IPS DF 6.9 (cell line): ENCODE data around the gene PDCD1.

Experiments used
- DNase-seq: peaks from one replicate; pipeline ENCODE4 v3.0.0-alpha.2; 2013; ENCODE audit warnings: low read depth, low spot score
- H3K27ac ChIP-seq: one replicate; pipeline ENCODE4 v1.5.1; 2013; ENCODE audit warnings: low read length, control low read depth
- H3K27me3 ChIP-seq: 2 replicates; pipeline ENCODE4 v1.6.1; 2013; ENCODE audit warnings: mild to moderate bottlenecking, low read length; ENCODE audit not compliant: control insufficient read depth, insufficient read depth
- H3K36me3 ChIP-seq: 2 replicates; pipeline ENCODE4 v1.6.1; 2013; ENCODE audit warnings: low read length; ENCODE audit not compliant: control insufficient read depth, insufficient read depth
- H3K4me1 ChIP-seq: 2 replicates; pipeline ENCODE4 v1.6.1; 2013; ENCODE audit warnings: low read length; ENCODE audit not compliant: control insufficient read depth, insufficient read depth
- H3K4me3 ChIP-seq: 2 replicates; pipeline ENCODE4 v1.5.1; 2013; ENCODE audit warnings: mild to moderate bottlenecking, low read length
- H3K9me3 ChIP-seq: 2 replicates; pipeline ENCODE4 v1.6.1; 2013; ENCODE audit warnings: low read length, inconsistent platforms; ENCODE audit not compliant: control insufficient read depth, insufficient read depth
- WGBS: extraction: QIAGEN DNeasy Blood & Tissue Kit; methylation state at CpG from one replicate; pipeline ENCODE4 v1.1.7; 2013; ENCODE audit warnings: mixed read lengths, missing lambda C conversion rate; ENCODE audit not compliant: insufficient read length, insufficient coverage; 5-methylcytosine and 5-hydroxymethylcytosine counted together

The PDCD1 gene

DNA sequence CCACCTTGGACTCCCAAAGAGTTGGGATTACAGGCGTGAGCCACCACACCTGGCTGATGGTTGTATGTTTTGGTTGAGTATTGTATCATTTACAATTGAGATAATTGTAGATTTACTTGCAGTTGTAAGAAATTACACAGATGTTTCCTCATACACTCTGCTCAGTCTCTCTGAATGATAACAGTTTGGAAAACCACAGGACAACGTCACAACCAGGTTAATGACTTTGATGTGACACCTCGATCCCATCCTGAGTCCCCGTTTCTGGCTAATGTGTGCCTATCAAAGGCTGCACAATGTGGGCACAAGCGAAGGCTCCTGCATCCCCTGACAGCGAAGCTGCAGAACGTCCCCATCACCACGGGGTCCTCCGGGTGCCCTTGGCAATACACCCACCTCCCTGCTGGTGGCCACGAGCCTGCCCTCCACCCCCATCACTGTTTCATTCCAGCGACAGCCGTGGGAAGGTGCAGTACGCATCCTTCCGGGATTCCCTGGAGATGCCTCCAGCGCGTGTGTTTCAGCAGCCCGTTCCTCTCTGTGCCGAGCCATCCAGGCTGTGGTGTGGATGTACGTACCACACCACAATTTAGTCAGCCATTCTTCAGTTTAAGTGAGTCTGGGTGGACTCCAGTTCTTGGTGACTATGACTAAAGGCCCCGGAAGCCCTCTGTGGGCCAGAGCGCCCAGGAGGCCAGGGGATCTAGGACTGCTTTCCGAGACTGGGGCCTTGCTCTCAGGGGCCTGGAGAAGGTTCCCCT lies 4.3 kb upstream of the PDCD1 start:
- no peak for DNase-seq
- H3K4me1 ChIP-seq: peaks cover 14% of the 10 kb centered on the region
- no peaks in the 10 kb centered on the region for H3K9me3 ChIP-seq
- no peaks in the 10 kb centered on the region for H3K27me3 ChIP-seq
- no peak overlapping the region for H3K4me3 ChIP-seq
- no peak overlapping the region for H3K27ac ChIP-seq
- 0 out of 2 replicates have a peak, but pooled peaks cover 3% of the 10 kb centered on the region for H3K36me3 ChIP-seq
- WGBS: no CpG with 5 or more reads among the region's 22 CpGs

DNA sequence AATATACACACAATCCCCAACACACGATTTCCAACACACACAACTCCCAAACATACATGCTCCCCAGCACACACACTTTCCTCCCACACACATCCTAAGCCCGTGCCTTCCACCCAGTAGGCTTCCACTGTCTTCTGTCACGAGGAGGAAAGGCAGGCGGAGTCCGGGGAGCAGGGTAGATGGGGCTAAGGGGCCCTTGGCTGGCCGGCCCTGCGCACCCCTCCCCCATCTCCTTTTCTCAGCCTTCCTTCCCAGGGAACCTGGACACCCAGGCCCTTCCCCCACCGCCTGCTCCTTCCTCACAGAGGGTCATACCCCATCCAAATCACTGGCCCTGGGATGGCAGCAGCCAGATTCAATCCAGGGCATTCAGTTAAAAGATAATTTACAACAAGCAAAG lies 3.4 kb upstream of the PDCD1 start:
- Histone ChIP-seq H3K4me3 (no peak overlapping the region), H3K27me3 (no peaks in the 10 kb centered on the region), H3K36me3 (0 out of 2 replicates have a peak, but pooled peaks cover 3% of the 10 kb centered on the region), H3K27ac (no peak overlapping the region), H3K9me3 (no peaks in the 10 kb centered on the region), H3K4me1 (peaks cover 14% of the 10 kb centered on the region)
- no peak for DNase-seq
- WGBS: 100% methylated on average over 2 of the region's 8 CpGs

DNA sequence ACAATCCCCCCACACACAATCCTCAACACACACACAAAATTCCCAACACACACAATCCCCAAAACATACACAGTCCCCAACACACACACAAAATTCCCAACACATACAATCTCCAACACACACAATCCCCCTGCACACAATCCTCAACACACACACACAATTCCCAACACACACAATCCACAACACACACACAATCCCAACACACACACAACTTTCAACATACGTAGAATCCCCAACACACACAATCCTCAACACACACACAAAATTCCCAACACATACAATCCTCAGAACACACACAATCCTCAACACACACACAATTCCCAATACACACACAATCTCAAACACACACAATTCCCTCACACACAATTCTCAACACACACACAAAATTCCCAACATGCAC lies 2.6 kb upstream of the PDCD1 start:
- Histone ChIP-seq H3K4me3 (no peak overlapping the region), H3K9me3 (no peaks in the 10 kb centered on the region), H3K36me3 (0 out of 2 replicates have a peak, but pooled peaks cover 3% of the 10 kb centered on the region), H3K27ac (no peak overlapping the region), H3K4me1 (peaks cover 12% of the 10 kb centered on the region), H3K27me3 (no peaks in the 10 kb centered on the region)
- DNase-seq: no peak
- 100% methylated on average over 1 of the region's 1 CpG for WGBS

DNA sequence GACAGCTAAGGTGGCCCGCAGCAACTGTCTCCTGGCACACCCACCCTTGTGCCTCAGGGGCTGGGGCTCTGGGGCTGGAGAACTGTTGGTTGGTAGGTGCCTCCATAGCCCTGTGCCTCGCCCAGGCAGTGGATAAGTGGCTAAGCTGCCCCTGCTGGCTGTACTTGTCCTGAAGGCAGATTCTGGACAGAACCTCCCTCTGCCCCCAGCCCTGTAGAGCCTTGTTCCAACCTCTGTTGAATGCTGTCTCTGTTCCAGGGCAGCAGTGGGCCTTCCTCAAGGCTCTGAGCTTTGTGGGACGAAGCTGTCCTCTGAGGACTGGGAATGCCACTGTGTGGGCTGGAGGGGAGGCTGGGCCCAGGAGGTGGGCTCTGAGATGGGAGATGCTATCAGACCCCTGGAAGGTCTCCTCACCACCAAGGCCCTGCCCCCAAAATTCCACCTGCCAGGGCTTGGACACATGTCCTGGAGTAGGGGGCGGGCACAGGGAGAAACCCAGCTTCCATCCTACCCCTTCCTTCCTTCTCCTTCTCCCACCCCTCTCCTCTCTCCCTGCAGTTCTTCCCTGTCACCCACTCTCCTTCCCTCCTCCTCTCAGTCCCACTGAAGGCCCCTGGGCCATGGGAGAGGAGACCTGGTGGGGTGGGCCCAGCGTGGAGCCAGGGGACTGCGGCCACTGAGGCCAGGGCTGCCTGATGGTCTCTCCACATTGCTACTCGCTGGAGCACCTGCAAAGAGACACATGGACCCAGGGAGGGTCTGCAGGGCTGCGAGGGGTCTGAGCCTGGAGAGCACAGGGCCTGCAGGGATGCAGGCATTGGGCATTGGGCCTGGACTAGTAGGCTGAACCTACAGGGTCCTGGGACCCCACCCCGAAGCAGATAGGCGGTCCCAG lies 1.7 kb upstream of the PDCD1 start:
- Histone ChIP-seq H3K9me3 (no peaks in the 10 kb centered on the region), H3K4me1 (peaks cover 12% of the 10 kb centered on the region), H3K4me3 (no peak overlapping the region), H3K27me3 (no peaks in the 10 kb centered on the region), H3K36me3 (0 out of 2 replicates have a peak, but pooled peaks cover 3% of the 10 kb centered on the region), H3K27ac (no peak overlapping the region)
- no CpG with 5 or more reads among the region's 10 CpGs for WGBS
- no peak for DNase-seq

DNA sequence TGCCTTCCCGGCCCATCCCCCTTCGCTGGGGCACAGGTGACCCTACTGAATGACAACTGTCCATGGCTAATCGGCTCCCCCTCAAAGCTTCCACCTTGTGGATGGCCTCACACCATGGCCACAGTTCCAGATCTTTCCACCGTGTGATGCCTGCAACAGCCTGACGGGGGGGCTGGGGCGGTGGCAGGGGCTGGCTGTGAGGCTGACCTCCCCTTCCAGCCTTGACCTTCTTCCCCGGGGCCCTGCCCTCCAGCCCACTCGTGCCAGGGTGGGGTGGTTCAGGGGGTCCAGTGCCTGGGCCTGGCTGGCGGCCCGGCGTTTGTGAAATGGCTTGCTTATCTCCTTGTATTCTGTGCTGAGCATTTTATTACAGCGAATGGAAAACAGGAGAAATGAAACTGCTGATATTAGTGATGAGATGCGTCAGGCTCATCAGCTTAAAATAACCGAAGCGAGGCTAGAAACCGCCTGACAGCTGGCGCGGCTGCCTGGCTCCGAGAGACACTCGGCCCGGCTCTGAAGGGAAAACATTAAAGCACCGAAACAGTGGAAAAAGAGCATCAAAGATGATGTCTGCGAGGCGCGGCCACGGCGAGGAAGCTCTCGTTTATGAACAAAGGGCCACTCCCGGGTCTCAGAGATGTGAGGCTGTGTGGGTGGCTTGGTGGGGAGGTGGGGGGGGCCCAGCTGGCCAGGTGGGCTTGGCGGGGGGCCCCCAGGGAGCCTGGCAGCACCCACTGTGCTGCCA lies 916 bp upstream of the PDCD1 start:
- DNase-seq: no peak
- WGBS: no CpG with 5 or more reads among the region's 30 CpGs
- Histone ChIP-seq H3K36me3 (no peaks in the 10 kb centered on the region), H3K27me3 (no peaks in the 10 kb centered on the region), H3K4me1 (peaks cover 11% of the 10 kb centered on the region), H3K4me3 (no peak overlapping the region), H3K27ac (no peak overlapping the region), H3K9me3 (no peaks in the 10 kb centered on the region)

DNA sequence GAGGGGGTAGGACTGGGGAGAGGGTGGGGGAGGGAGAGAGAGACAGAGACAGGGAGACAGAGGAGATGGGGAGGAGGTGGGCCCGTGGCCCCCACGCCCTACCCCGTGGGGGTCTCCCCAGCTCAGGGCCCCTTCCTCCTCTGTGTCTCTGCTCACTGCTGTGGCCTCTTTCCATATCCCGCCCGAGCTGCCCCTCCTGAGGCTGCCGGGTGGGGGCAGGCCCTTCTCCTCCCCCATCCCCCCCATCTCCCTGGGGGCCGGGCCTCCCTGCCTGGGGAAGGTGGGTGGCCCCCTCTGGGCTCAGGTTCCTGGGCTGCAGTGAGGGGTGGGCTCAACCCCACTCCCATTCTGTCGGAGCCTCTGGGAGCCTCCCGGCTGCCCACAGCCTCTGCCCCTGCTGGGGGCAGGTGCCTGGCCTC lies 332 bp upstream of the PDCD1 start:
- Histone ChIP-seq H3K4me1 (peaks cover 11% of the 10 kb centered on the region; the same call in 1 of the 2 replicates), H3K9me3 (no peaks in the 10 kb centered on the region), H3K27me3 (no peaks in the 10 kb centered on the region), H3K36me3 (no peaks in the 10 kb centered on the region), H3K27ac (no peak overlapping the region), H3K4me3 (no peak overlapping the region)
- DNase-seq: no peak
- WGBS: no CpG with 5 or more reads among the region's 9 CpGs

DNA sequence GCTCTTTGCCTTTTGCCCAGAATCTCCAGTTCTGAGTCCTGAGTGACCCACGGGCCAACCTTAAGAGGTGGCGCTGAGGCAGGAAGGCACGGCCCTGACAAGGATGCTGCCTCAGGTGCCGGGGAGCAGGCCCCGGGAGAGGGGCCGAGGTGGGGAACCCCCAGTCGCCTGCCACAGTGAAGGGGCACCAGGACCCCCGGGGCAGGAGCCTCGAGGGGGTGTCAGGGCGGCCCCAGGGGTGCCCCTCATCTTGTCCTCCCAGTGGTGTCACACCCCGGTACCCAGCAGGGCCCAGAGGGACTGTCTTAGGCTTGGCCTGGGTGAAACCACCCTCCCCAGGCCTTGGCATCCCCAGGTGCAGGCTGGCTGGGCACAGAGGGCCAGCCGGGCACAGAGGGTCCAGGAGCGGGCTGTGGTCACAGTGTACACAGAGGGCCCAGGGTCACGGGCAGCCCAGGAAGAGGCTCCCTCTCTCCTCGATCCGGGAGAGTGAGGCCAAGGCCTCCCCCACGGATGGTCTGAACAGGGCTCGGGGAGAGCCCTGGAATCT lies 1.0 kb downstream of the PDCD1 start:
- Histone ChIP-seq H3K27ac (no peak overlapping the region), H3K36me3 (no peaks in the 10 kb centered on the region; the same call in 1 of the 2 replicates), H3K9me3 (no peaks in the 10 kb centered on the region), H3K4me3 (no peak overlapping the region), H3K4me1 (peaks cover 11% of the 10 kb centered on the region; the same call in 1 of the 2 replicates), H3K27me3 (no peaks in the 10 kb centered on the region)
- WGBS: no CpG with 5 or more reads among the region's 18 CpGs
- DNase-seq: no peak

DNA sequence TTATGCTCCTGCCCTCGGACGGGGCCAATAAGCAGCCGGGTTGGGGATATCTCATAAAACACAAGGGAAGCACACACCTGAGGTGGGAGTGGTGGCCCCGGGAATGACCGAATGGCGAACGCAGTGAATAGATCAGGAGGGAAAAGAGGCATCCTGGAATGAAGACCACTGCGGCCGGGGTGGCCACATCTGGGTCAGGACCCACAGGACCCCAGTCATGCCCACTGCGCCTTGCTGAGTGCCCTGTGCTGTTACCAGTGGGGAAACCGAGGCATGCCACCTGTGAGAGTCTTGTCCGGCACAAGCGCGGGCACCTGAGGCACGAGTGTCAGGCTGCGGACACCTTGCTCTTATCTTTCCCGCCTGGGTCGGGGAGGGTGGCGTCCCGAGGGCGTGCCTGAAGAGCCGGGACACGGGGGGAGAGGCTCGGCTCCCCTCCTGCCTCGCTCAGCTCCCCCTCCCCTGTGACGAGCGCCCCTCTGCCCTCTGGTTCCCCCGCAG lies 1.6 kb downstream of the PDCD1 start:
- WGBS: no CpG with 5 or more reads among the region's 28 CpGs
- no peaks in the 10 kb centered on the region; the same call in 1 of the 2 replicates for H3K36me3 ChIP-seq
- no peaks in the 10 kb centered on the region for H3K9me3 ChIP-seq
- DNase-seq: no peak
- no peaks in the 10 kb centered on the region for H3K27me3 ChIP-seq
- H3K27ac ChIP-seq: no peak overlapping the region
- H3K4me3 ChIP-seq: no peak overlapping the region
- H3K4me1 ChIP-seq: peaks cover 11% of the 10 kb centered on the region; the same call in 1 of the 2 replicates

DNA sequence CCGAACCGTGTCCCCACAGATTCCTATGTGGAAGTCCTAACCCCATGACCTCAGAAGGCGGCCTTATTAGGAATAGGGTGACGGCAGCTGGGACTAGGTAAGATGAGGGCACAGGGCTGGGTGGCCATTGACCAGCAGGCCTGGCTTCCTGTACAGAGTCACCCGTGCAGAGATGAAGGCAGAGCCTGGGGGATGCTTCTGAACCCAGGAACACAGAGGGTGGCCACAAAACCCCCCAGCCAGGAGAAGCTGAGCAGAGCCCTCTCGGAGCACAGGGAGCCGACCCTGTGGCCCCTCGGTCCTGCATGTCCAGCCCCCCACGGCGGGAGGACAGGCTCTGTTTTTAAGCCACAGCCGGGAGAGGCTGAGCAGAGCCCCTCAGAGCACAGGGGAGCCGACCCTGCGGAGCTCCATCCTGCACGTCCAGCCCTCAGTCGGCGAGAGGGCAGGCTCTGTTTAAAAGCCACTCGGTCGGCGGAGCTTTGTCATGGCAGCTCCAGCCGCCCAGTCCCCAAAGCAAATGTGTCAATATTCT lies 2.7 kb downstream of the PDCD1 start:
- WGBS: no CpG with 5 or more reads among the region's 20 CpGs
- no peak for DNase-seq
- Histone ChIP-seq H3K9me3 (no peaks in the 10 kb centered on the region), H3K27me3 (no peaks in the 10 kb centered on the region), H3K36me3 (no peaks in the 10 kb centered on the region; the same call in 1 of the 2 replicates), H3K4me1 (peaks cover 8% of the 10 kb centered on the region; the same call in 1 of the 2 replicates), H3K27ac (no peak overlapping the region), H3K4me3 (no peak overlapping the region)
